Uterus (tissue), 2 donors: ENCODE data around the gene EVI5.

Source experiments
- CTCF ChIP-seq, 4 experiments: fragments of 200-600 bp in 2 of 4; fragments of 450-650 bp in 2 of 4; sonication (generic) in 2 of 4; IDR thresholded peaks; one replicate each; pipeline ENCODE4 v1.5.1; 2016 to 2019; ENCODE audit warnings: antibody characterized with exemption in 4 of 4, mild to moderate bottlenecking in 2 of 4, moderate library complexity in 1 of 4
- POLR2A ChIP-seq, 2 donors: fragments of 450-650 bp; IDR thresholded peaks; one replicate each; pipeline ENCODE4 v1.6.1; 2016; ENCODE audit warnings: antibody characterized with exemption in 2 of 2, mild to moderate bottlenecking in 1 of 2, moderate library complexity in 1 of 2

GRCh38 chr1:92663775-92664174 is 121.1 kb downstream of the EVI5 start:
- no peak for TF ChIP-seq POLR2A (IDR thresholded peaks at IDR 0.05)
- TF ChIP-seq CTCF (IDR thresholded peaks at IDR 0.05): no peak
